ENCODE results near the gene TMEM164.
"Not testable (repeated sequence)": the region's sequence is repeated elsewhere in the genome, so short reads cannot be mapped to it uniquely, and the experiment has no call there.

The TMEM164 gene

GRCh38 chrX:110146521-110146920 lies 143.6 kb downstream of the TMEM164 start:
- peaks cover 5 to 10% of the 10 kb centered on the region in 2 donors for H3K4me1 Mint-ChIP-seq (ENCODE audit: low read depth in 2 of 2)
- no peak overlapping the region for H3K4me3 Mint-ChIP-seq
- H3K27me3 Mint-ChIP-seq = no peaks in the 10 kb centered on the region
- H3K36me3 Mint-ChIP-seq (ENCODE audit: insufficient read depth) = peaks cover 3% of the 10 kb centered on the region
- no peaks in the 10 kb centered on the region for H3K9me3 Mint-ChIP-seq
- DNase-seq = peak; percentile 21 to 28 (median 26)
- ATAC-seq (replicated peaks) = peak; percentile 66
- no peak overlapping the region for H3K27ac Mint-ChIP-seq

- Mint-ChIP-seq H3K4me1 (ENCODE audit: low read depth in 2 of 2) (peaks cover 0 to 1% of the 10 kb centered on the region in 2 donors), H3K36me3 (ENCODE audit: insufficient read depth) (peaks cover 1% of the 10 kb centered on the region), H3K9me3 (no peaks in the 10 kb centered on the region), H3K27me3 (no peaks in the 10 kb centered on the region), H3K4me3 (no peak overlapping the region), H3K27ac (peak overlapping the region in 1 of 2 donors; percentile 73)
- DNase-seq (no peak), ATAC-seq (replicated peaks) (no peak)
Measured at GRCh38 chrX:110153244-110153643, 150.3 kb downstream of the TMEM164 start.

GRCh38 chrX:110153896-110154295 lies 151.0 kb downstream of the TMEM164 start:
- no peak for ATAC-seq (replicated peaks)
- Mint-ChIP-seq H3K4me1 (ENCODE audit: low read depth in 2 of 2) (peaks cover 0 to under 1% of the 10 kb centered on the region in 2 donors), H3K9me3 (no peaks in the 10 kb centered on the region), H3K27ac (no peak overlapping the region), H3K27me3 (no peaks in the 10 kb centered on the region), H3K4me3 (no peak overlapping the region), H3K36me3 (ENCODE audit: insufficient read depth) (no peaks in the 10 kb centered on the region)
- DNase-seq = no peak

- H3K4me1 Mint-ChIP-seq (ENCODE audit: low read depth in 2 of 2); H3K36me3 Mint-ChIP-seq (ENCODE audit: insufficient read depth); ATAC-seq (replicated peaks); H3K27me3 Mint-ChIP-seq; H3K4me3 Mint-ChIP-seq; H3K27ac Mint-ChIP-seq; H3K9me3 Mint-ChIP-seq; DNase-seq: not testable (repeated sequence)
Measured at GRCh38 chrX:110154328-110154727, 151.4 kb downstream of the TMEM164 start.

GRCh38 chrX:110155759-110156158 lies 152.8 kb downstream of the TMEM164 start:
- Mint-ChIP-seq H3K27me3 (no peaks in the 10 kb centered on the region), H3K36me3 (ENCODE audit: insufficient read depth) (peaks cover 4% of the 10 kb centered on the region), H3K4me1 (ENCODE audit: low read depth in 2 of 2) (peaks cover 3 to 9% of the 10 kb centered on the region in 2 donors), H3K9me3 (no peaks in the 10 kb centered on the region), H3K27ac (peak overlapping the region in 1 of 2 donors; percentile 90), H3K4me3 (no peak overlapping the region)
- DNase-seq (no peak), ATAC-seq (replicated peaks) (no peak)

GRCh38 chrX:110156167-110156754 lies 153.3 kb downstream of the TMEM164 start:
- Mint-ChIP-seq H3K4me1 (ENCODE audit: low read depth in 2 of 2) (peaks cover 3 to 9% of the 10 kb centered on the region in 2 donors), H3K4me3 (no peak overlapping the region), H3K36me3 (ENCODE audit: insufficient read depth) (peaks cover 4% of the 10 kb centered on the region), H3K27ac (no peak overlapping the region), H3K27me3 (no peaks in the 10 kb centered on the region), H3K9me3 (no peaks in the 10 kb centered on the region)
- DNase-seq = peak in 1 of 3 experiments; percentile 2
- ATAC-seq (replicated peaks) = no peak

GRCh38 chrX:110157444-110157843 lies 154.5 kb downstream of the TMEM164 start:
- Mint-ChIP-seq H3K27me3 (no peaks in the 10 kb centered on the region), H3K4me3 (no peak overlapping the region), H3K36me3 (ENCODE audit: insufficient read depth) (peaks cover 4% of the 10 kb centered on the region), H3K9me3 (no peaks in the 10 kb centered on the region), H3K4me1 (ENCODE audit: low read depth in 2 of 2) (peaks cover 3 to 9% of the 10 kb centered on the region in 2 donors), H3K27ac (no peak overlapping the region)
- no peak for DNase-seq
- no peak for ATAC-seq (replicated peaks)

- Mint-ChIP-seq H3K4me1 (ENCODE audit: low read depth in 2 of 2) (peaks cover 3 to 9% of the 10 kb centered on the region in 2 donors), H3K36me3 (ENCODE audit: insufficient read depth) (peaks cover 4% of the 10 kb centered on the region), H3K27ac (peak overlapping the region; percentile 39 to 82), H3K4me3 (no peak overlapping the region), H3K9me3 (no peaks in the 10 kb centered on the region), H3K27me3 (no peaks in the 10 kb centered on the region)
- DNase-seq = no peak
- peak; percentile 21 for ATAC-seq (replicated peaks)
Measured at GRCh38 chrX:110159235-110159634, 156.3 kb downstream of the TMEM164 start.

- Mint-ChIP-seq H3K36me3 (ENCODE audit: insufficient read depth) (peaks cover 4% of the 10 kb centered on the region), H3K4me3 (no peak overlapping the region), H3K27ac (no peak overlapping the region), H3K9me3 (no peaks in the 10 kb centered on the region), H3K4me1 (ENCODE audit: low read depth in 2 of 2) (peaks cover 3 to 9% of the 10 kb centered on the region in 2 donors), H3K27me3 (no peaks in the 10 kb centered on the region)
- no peak for ATAC-seq (replicated peaks)
- no peak for DNase-seq
Measured at GRCh38 chrX:110159865-110160264, 157.0 kb downstream of the TMEM164 start.

GRCh38 chrX:110161361-110161686 lies 158.4 kb downstream of the TMEM164 start:
- Mint-ChIP-seq H3K9me3 (no peaks in the 10 kb centered on the region), H3K36me3 (ENCODE audit: insufficient read depth) (peaks cover 4% of the 10 kb centered on the region), H3K27ac (no peak overlapping the region), H3K27me3 (no peaks in the 10 kb centered on the region), H3K4me3 (no peak overlapping the region), H3K4me1 (ENCODE audit: low read depth in 2 of 2) (peaks cover 3 to 9% of the 10 kb centered on the region in 2 donors)
- DNase-seq (no peak), ATAC-seq (replicated peaks) (no peak)

GRCh38 chrX:110162131-110162530 lies 159.2 kb downstream of the TMEM164 start:
- no peak for ATAC-seq (replicated peaks)
- H3K27me3 Mint-ChIP-seq = no peaks in the 10 kb centered on the region
- H3K36me3 Mint-ChIP-seq (ENCODE audit: insufficient read depth) = peaks cover 4% of the 10 kb centered on the region
- no peak overlapping the region for H3K4me3 Mint-ChIP-seq
- no peaks in the 10 kb centered on the region for H3K9me3 Mint-ChIP-seq
- H3K4me1 Mint-ChIP-seq (ENCODE audit: low read depth in 2 of 2) = peaks cover 3 to 9% of the 10 kb centered on the region in 2 donors
- DNase-seq = no peak
- H3K27ac Mint-ChIP-seq = no peak overlapping the region

GRCh38 chrX:110162867-110163266 lies 160.0 kb downstream of the TMEM164 start:
- H3K9me3 Mint-ChIP-seq = no peaks in the 10 kb centered on the region
- peaks cover 4% of the 10 kb centered on the region for H3K36me3 Mint-ChIP-seq (ENCODE audit: insufficient read depth)

GRCh38 chrX:110163488-110163887 lies 160.6 kb downstream of the TMEM164 start:
- H3K36me3 Mint-ChIP-seq (ENCODE audit: insufficient read depth) = peaks cover 4% of the 10 kb centered on the region
- DNase-seq (no peak), ATAC-seq (replicated peaks) (no peak)
- H3K27me3 Mint-ChIP-seq = no peaks in the 10 kb centered on the region
- no peak overlapping the region for H3K4me3 Mint-ChIP-seq
- H3K9me3 Mint-ChIP-seq = no peaks in the 10 kb centered on the region
- peaks cover 3 to 9% of the 10 kb centered on the region in 2 donors for H3K4me1 Mint-ChIP-seq (ENCODE audit: low read depth in 2 of 2)
- H3K27ac Mint-ChIP-seq = no peak overlapping the region

More at GRCh38 chrX:110162867-110163266, 160.0 kb downstream of the TMEM164 start:
- Mint-ChIP-seq H3K4me3 (no peak overlapping the region), H3K27me3 (no peaks in the 10 kb centered on the region), H3K4me1 (ENCODE audit: low read depth in 2 of 2) (peaks cover 3 to 9% of the 10 kb centered on the region in 2 donors), H3K27ac (no peak overlapping the region)
- ATAC-seq (replicated peaks) = no peak
- DNase-seq = no peak

- Mint-ChIP-seq H3K27ac (no peak overlapping the region), H3K9me3 (no peaks in the 10 kb centered on the region), H3K36me3 (ENCODE audit: insufficient read depth) (peaks cover 7% of the 10 kb centered on the region), H3K4me1 (ENCODE audit: low read depth in 2 of 2) (peaks cover 0 to 3% of the 10 kb centered on the region in 2 donors), H3K4me3 (no peak overlapping the region), H3K27me3 (no peaks in the 10 kb centered on the region)
- DNase-seq = peak; percentile 40 to 48 (median 44)
- ATAC-seq (replicated peaks) = peak; percentile 67
Measured at GRCh38 chrX:110167952-110168451, 165.1 kb downstream of the TMEM164 start.

All from effector memory CD8-positive, alpha-beta T cell (primary cell).